NCI-H1694 treated with DMSO at 0.1 percent for 48 hours (cell line): Measurements from ENCODE around the gene MUSTN1.

ENCODE experiments used
- DNase-seq: peaks from one replicate; lab custom pipeline; 2025; lab: John Stamatoyannopoulos, UW

The MUSTN1 gene

GRCh38 chr3:52833202-52833601 lies 1.6 kb downstream of the MUSTN1 start:
- no peak for DNase-seq

DNA sequence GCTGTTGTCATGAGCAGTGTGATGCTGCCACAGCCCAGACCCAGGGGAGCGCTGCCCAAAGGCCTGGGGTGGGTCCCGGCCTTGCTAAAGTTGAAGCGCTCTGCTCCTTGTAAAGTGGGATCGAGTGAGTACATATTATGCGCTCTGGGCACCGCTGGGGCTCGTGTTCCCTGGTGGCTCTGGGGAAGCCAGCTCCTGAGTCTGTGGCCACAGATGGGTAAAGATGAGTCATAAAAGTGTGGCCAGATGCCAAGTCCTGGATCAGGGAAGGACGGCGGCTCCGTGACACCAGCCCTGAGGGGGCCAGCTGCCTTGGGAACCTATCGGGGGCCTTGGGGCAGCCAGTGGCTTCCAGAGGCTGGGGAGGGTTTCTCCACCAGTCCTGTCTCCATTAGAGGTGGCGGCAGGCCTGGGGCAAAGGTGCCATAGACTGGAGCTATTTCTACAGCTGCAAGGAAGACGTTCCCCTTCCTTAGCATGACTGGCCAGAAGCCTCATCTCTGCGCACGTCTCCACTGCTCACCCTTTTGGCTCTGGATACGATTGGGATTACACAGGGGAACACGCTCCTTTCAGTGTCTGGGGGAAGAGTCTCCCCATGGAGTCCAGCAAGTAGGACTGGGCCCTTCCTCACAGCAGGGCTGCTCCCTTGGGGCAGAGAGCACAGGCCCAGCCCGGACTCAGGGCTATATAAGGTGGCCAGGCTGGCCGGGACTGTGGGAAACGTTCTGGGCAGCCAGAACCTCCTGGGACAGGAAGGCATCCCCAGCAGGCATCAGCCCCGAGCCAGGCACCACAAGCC lies 3.1 kb downstream of the MUSTN1 start:
- peak; percentile 20 for DNase-seq

GRCh38 chr3:52830535-52831258 lies 4.1 kb downstream of the MUSTN1 start, which contains the start of gene ITIH4:
Gene ITIH4, minus strand, starts transcription at chr3:52830672. Its CDS starts 30 bp downstream, at chr3:52830642.
- DNase-seq: no peak

GRCh38 chr3:52829906-52830463 lies 4.8 kb downstream of the MUSTN1 start:
- no peak for DNase-seq

GRCh38 chr3:52829482-52829881 lies 5.3 kb downstream of the MUSTN1 start:
- DNase-seq: no peak

- no peak for DNase-seq
Measured at GRCh38 chr3:52827866-52828376, 6.9 kb downstream of the MUSTN1 start.

- no peak for DNase-seq
Measured at GRCh38 chr3:52827441-52827840, 7.4 kb downstream of the MUSTN1 start.

- DNase-seq: no peak
Measured at GRCh38 chr3:52824037-52824436, 10.8 kb downstream of the MUSTN1 start.

DNA sequence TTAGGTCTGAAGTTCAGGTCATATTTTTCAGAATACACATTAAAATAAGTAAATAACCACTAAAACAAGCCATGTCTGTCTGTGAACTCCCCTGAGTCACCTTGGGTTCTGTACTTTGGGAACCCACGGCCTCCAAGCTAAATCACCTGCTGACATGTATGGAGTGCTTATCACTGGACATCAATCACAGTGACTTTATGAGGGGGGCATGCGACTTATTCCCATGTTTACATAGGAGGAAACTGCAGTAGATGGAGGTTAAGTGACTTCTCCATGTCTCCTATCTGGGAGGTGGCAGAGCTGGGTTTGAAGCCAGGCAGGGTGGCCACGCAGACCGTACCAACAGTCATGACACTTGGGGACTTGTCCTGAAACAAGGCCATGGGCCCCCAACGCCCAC lies 12.5 kb downstream of the MUSTN1 start:
- DNase-seq: no peak

DNA sequence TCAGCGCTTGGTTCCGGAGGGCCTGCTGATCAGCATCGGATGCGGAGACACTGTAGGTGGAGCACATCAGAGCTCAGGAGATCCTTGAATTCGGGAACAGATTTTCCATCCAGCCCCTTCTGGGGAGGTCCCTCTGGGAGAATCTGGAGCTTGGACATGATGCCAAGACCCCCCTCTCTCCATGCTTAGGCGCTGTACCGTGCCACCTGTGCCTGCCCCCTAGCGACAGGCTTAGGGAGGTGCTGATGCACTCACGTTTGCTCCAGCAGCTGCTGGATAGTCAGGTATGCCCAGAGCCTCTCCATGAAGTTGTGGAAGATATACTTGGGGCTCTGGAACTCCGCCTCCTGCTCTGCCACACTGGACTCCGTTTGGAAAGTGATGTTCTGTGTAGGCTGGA lies 14.1 kb downstream of the MUSTN1 start:
- DNase-seq: peak; percentile 24

GRCh38 chr3:52819936-52820335 lies 14.9 kb downstream of the MUSTN1 start:
- DNase-seq: no peak

DNA sequence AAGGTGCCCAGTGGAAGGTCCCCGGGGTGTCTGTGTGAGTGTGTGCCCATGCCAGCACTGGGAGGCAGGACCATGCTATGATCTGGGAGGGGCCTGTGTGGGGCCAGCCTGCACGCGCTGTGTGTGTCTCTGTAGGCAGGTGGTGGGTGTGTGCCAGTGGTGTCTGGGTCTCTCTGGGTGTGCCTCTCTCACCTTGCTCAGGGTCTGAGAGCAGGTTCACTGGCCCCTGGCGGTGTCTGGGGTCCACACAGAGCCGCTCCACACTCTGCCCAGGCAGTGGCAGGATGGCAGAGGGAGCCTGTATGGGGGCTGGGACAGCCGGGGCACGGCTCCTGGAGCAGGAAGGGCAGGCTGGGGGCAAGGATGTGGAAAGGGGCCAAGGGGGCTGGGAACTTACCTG lies 17.0 kb downstream of the MUSTN1 start:
- DNase-seq: no peak

DNA sequence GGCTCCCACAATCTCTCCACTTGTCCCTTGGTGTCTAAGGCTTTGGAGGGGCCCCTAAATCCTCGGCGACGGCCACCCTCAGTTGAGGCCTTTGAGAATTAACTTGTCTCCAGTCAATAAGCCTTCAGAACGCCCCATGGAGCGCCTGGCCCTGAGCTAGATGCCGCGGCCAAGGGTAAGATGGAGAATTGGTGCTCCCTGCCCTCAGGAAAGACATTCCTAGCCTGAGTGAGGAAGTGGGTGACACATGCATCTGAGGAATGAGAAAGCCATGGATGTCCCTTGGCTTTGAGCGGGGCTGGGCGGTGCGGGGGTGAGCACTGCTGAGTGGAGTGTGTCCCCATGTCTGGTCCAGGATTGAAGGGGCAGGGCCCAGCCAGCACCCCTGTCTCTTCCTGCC lies 17.6 kb downstream of the MUSTN1 start:
- DNase-seq: no peak

DNA sequence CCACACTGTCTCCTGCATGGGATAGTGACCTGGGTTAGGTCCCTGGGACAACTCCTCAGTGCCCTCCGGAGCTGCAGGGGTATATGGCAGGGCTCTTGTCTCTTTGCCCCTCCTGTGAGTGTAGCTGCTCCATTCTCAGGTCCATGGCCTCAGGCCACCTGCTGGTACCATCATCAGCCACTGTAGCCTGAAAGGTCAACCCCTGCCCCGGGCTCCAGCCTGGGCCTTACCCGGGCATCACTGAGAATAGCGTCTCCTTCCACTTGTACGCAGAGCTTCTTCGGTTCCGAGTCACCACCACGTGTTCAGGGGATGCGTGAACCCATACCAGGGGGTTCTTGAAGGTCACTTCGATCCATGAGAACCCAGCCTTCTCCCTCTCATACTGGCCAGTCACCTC lies 18.2 kb downstream of the MUSTN1 start:
- DNase-seq: no peak

DNA sequence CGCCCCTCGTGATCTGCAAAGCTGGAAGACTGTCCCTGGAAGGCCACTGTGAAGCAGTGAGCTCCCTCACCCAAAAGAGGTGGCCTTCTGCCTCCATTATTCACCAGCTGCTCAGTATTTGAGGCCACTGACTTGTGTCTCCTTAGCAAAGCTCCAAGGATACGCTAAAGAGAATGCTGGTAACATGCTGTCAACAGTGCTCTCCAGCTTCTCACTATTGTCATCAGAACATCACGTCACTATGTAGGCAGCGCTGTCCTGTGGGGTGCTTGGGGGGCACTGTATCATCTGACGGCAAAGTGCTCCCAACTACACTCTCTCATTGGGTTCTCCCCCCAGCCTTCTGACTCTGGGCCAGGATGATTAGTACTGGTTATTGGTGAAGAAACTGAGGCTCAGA lies 18.6 kb downstream of the MUSTN1 start:
- DNase-seq: no peak

DNA sequence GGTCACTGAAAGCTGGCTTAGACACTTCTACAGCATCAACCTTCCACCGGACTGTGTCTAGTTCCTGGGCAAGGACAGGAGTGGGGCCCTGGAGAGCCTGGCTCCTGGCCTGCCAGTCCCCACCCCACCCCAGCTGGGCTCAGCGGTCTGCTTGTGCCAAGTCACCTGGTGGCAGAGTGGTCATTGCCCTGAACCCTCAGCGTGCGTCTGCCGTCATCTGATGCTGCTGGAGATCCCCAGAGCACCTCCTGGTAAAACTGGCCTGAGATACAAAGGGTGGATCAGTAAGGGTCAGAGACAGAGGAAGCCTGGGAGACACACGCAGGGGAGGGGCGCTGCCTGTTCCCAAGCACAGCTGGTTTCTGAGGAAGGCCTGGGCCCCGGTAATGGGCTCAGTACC lies 21.0 kb downstream of the MUSTN1 start:
- DNase-seq: no peak

DNA sequence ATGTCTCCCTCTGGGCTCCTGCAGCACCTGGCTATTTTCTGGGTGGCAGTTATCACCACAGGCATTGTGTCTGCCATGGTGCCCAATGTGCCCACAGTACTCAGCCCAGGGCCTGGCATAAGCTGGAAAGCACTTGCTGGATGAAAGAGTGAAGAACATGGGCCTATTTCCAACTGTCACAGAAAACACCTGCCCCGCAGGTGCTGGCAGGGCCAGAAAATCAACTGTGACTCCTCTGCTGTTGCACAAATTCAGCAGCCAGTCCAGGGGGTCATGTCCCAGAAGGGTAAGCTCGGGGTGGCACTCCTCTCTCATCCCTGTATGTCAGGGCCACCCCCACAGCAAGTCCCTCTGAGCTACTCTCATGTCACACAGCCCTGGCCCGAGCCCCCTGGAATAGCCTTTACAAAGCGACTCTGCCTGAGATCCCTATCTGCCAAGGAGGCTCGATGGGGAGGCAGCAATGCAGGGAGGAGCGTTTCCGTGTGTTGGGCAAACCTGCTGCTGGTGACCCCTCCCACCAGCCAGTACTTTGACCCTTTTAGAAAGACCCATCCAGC lies 23.3 kb downstream of the MUSTN1 start:
- no peak for DNase-seq

- DNase-seq: no peak
Measured at GRCh38 chr3:52810923-52811322, 23.9 kb downstream of the MUSTN1 start.

- no peak for DNase-seq
Measured at GRCh38 chr3:52809662-52810377, 25.0 kb downstream of the MUSTN1 start.

GRCh38 chr3:52809149-52809548 lies 25.7 kb downstream of the MUSTN1 start:
- no peak for DNase-seq

DNA sequence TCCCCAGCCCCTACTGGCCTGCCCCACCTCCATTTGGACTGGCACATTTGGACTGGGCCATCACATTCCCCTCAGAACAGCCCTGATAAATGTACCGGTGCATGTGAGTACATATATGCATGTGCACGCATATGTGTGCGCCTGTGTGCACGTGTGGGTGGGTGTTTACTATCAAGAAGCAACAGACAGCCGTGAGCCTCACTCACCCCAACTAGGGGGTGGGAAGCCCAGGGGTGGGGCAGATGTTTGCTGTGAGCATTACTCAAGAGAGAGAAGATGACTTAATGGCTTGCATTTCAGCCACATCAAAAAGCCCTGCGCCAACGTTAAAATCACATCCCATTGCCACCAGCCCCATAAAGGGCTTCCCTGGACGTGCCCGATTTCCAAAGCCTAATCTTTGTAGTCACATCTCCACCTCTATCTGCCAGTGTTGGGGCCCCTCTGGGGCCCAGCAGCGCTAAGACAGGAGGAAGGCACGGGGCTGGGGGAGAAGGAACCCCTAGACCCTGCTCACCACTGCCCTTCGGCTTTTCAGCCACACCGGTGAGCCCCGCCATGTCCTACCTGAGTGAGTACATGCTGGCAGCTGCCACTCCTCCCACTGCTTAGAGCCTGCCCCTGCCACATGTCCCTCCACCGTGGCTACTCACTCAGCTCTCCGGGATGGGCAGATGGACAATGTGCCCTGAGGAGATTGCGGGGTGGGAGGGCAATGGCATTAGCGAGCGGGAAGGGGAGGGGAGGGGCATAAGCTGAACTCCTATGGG lies 29.4 kb downstream of the MUSTN1 start:
- DNase-seq: no peak
